ENCODE measurements around the gene AGAP1.

AGAP1 gene

DNA sequence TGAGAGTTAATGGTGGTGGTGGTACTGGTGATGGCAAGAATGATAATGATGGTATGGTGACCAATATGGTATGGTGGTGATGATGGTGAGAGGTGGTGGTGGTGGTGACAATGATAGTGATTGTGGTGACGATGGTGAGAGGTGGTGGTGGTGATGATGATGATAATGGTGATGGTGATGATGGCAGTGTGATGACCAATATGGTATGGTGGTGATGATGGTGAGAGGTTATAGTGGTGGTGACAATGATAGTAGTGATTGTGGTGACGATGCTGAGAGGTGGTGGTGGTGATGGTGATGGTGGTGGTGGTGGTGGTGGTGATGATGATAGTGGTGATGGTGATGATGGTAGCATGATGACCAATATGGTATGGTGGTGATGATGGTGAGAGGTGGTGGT, 505.2 kb downstream of the AGAP1 start:
- TF ChIP-seq, protein P1, sequence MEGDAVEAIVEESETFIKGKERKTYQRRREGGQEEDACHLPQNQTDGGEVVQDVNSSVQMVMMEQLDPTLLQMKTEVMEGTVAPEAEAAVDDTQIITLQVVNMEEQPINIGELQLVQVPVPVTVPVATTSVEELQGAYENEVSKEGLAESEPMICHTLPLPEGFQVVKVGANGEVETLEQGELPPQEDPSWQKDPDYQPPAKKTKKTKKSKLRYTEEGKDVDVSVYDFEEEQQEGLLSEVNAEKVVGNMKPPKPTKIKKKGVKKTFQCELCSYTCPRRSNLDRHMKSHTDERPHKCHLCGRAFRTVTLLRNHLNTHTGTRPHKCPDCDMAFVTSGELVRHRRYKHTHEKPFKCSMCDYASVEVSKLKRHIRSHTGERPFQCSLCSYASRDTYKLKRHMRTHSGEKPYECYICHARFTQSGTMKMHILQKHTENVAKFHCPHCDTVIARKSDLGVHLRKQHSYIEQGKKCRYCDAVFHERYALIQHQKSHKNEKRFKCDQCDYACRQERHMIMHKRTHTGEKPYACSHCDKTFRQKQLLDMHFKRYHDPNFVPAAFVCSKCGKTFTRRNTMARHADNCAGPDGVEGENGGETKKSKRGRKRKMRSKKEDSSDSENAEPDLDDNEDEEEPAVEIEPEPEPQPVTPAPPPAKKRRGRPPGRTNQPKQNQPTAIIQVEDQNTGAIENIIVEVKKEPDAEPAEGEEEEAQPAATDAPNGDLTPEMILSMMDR (IDR thresholded peaks at IDR 0.05; ENCODE audit: insufficient read depth, low read depth, low read length, missing control alignments), result no peak
- DNase-seq (ENCODE audit: low read depth), result no peak
- no peak overlapping the region for H3K4me3 ChIP-seq (ENCODE audit: low read depth, low read length)

DNA sequence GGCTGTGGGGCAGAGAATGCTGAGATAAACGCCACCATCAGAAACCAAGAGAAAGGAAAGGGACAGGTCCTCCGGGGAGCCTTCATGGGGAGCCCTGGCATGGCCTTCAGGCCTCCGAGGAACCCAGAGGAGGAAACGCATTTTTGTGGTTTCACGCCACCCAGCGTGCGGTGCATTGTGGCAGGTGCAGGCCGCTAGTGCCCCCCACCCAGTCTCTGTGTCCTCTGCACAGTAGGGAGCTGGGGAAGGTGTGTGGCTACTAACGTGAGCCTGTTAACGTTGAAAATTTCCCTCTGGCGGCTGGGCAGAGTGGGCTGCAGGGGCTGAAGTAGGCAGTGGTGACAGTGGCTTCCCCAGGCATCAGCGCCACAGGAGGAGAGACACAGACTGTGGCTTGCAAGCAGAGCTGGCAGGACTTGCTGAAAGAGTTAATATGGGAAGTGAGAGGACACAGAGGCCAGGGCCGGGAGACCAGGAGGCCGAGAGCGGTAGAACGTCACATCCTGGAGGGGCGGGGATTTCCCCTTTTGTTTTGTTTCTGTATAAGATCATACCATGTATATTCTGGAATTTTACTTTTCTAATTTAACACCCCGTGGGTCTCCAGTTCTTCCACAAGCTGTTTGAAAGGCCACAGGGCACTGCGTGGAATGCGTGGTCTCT, 507.5 kb downstream of the AGAP1 start:
- no peak for DNase-seq (ENCODE audit: low read depth)
- no peak overlapping the region for H3K4me3 ChIP-seq (ENCODE audit: low read depth, low read length)
- TF ChIP-seq, protein P1 (IDR thresholded peaks at IDR 0.05; ENCODE audit: insufficient read depth, low read depth, low read length, missing control alignments), result no peak

DNA sequence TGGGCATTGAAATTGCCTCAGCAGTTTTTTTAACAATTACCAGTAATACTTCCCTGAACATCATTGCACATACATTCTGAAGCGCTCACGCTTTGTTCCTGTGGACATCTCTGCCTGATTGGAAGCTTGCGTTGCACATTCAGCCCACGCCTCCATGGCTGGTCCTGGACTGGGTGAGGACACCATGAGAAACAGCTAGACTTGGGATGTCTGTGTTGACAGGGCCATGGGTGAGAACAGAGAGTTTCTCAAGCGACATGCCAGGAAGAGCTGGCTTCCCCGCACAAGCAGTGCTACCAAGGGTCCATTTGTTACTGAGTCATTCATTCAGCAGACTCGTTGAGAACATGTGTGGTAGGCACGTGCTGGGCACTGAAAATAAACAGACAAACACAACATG, 508.0 kb downstream of the AGAP1 start:
- TF ChIP-seq, protein P1 (IDR thresholded peaks at IDR 0.05; ENCODE audit: insufficient read depth, low read depth, low read length, missing control alignments), result no peak
- DNase-seq (ENCODE audit: low read depth), result no peak
- H3K4me3 ChIP-seq (ENCODE audit: low read depth, low read length), result no peak overlapping the region

DNA sequence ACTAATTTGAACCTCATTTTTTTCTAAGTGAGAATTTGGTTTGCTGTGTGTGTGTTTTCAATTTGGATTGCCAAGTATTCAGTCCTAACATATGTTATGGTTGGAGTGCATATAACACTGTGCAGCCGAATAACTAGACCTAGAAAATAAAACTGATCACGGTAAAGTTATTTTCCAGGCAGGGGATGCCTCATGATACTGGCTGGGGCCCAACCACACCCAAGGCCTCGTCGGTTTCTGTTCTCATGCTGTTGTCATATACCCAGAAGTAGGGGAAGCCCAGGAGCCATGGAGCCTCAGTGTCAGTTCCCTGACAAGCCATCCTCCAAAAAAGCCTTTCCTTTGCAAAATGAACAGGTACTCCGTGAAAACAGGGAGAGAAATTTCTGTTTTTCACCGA, 514.2 kb downstream of the AGAP1 start:
- TF ChIP-seq, protein P1 (IDR thresholded peaks at IDR 0.05; ENCODE audit: insufficient read depth, low read depth, low read length, missing control alignments), result no peak
- no peak for DNase-seq (ENCODE audit: low read depth)
- no peak overlapping the region for H3K4me3 ChIP-seq (ENCODE audit: low read depth, low read length)

DNA sequence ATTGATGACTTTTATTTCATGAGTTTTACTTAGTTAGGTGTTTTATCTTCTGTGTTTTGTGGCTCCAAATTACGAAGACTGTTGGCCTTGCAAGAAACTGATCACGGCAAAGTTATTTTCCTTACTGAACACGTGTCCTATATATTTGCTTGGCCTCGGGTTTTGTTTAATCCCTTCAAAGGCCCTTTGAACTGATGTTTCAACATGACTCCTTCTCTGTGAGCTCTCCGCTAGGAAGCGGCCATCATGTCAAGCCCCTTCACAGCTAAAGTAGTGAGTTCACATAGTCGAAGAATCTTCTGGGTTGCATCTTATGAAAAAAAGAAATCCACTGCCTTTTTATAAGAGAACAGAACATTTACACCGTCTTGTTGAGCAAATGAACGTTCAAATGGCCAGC, 515.0 kb downstream of the AGAP1 start:
- TF ChIP-seq, protein P1 (IDR thresholded peaks at IDR 0.05; ENCODE audit: insufficient read depth, low read depth, low read length, missing control alignments), result no peak
- DNase-seq (ENCODE audit: low read depth), result no peak

DNA sequence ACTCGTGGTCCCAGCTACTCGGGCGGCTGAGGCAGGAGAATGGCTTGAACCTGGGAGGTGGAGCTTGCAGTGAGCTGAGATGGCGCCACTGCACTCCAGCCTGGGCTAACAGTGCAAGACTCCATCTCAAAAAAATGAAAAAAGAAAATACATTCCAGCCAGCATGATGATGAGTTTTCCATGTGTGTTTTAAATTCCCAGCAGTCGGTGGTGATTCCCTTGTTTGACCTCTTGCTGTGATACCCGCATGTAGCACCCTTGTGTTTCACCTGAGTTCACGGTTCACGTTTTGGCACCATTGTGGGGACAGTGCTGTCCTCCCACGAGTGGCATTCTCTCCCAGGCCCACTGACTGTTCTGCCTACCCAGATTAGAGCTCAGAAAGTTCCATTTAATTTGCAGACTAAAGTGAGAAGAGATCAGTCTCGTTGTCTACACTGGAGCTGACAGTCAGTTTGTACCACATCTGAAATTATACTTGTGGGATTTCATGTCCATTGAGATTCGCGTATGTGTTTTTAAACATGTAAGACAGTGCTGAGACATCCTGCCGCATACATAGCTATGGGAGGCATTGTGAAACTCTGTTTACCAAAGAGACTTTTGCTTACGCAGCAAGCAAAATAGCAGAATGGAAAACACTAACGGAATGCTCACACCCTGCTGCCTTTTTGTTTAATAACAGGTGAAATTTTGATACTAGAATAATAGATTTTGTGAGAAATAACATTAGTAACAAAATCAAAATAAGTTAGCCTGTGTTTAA, 517.3 kb downstream of the AGAP1 start:
- TF ChIP-seq, protein P1 (IDR thresholded peaks at IDR 0.05; ENCODE audit: insufficient read depth, low read depth, low read length, missing control alignments), result no peak
- DNase-seq (ENCODE audit: low read depth), result no peak
- H3K4me3 ChIP-seq (ENCODE audit: low read depth, low read length), result no peak overlapping the region

More for the DNA sequence above, 515.0 kb downstream of the AGAP1 start:
- H3K4me3 ChIP-seq (ENCODE audit: low read depth, low read length), result no peak overlapping the region

Measured in GM12865 (cell line).